Stimulated activated CD4-positive, alpha-beta T cell treated with anti-CD3 and anti-CD28 coated beads, Interleukin-2, amount 100 ng/mL, for 48 hours (primary cell): ENCODE results near the gene NMNAT2.

ENCODE experiments used
- DNase-seq, 2 donors: peaks; one replicate each; pipeline ENCODE4 v3.0.0-alpha.2; 2020

The NMNAT2 gene

GRCh38 chr1:183233113-183233512 is 185.1 kb downstream of the NMNAT2 start:
- no peak for DNase-seq

- no peak for DNase-seq
These were observed 186.6 kb downstream of the NMNAT2 start for GRCh38 chr1:183231545-183231944.

GRCh38 chr1:183230413-183230812 is 187.8 kb downstream of the NMNAT2 start:
- no peak for DNase-seq

GRCh38 chr1:183228347-183229220 is 189.6 kb downstream of the NMNAT2 start:
- no peak for DNase-seq

DNA sequence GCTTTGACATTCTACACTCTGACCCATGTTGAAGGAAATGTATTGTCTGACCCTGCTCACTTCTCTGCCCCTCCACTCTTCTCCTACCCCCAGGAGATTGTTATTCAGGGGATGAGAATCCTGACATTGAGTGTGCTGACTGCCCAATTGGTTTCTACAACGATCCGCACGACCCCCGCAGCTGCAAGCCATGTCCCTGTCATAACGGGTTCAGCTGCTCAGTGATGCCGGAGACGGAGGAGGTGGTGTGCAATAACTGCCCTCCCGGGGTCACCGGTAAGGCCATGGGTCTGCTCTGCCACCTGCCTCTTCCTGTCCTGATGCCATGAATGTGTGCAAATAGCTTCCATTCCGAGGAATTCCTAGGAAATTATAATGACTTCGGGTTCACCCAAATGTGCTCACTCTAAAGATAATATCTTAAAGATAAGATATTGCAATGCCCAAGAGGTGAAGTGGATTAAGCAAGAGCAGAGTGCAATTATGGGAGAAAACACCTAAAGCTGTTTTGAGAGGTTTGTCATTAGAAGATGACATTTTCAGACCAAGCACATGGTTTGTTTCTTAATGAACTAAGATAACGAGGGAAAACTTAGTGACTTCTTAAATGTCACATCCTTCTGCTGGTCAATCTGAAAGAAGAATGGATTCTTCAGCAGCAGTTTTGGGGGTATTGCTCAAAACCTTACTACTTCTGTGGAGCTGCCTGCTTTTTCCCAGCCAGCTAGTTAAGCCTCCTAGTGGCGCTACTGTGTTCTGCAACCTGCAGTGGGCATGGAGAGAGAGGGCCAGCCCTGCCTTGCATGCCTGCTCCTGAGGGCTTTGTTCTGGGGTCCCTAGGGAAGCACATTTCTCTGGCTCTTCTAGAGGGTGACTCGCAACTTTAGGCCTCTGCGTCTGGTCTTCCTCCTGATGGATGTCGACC is 190.5 kb downstream of the NMNAT2 start:
- DNase-seq = peak; percentile 36 to 43

DNA sequence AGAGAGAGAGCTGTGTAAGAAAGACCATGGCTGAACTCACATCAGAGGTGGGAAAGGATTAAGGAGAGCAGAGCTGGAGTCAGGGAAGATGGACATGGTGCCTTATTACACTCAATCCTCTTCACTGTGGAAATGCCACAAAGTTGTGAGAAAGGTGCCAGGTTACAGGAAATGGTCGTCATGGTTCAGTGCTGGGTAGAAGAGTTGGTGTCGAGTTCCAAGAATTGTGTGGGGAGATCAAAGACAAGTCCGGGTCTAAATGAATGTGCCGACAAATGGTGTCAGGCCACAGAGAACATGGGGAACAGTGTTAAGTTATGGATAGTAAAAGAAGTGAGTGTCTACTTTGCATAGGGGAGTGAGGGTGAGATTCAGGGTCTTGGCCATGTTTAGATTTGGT is 191.2 kb downstream of the NMNAT2 start:
- DNase-seq = no peak

- no peak for DNase-seq
These were observed 191.8 kb downstream of the NMNAT2 start for GRCh38 chr1:183226361-183226760.

DNA sequence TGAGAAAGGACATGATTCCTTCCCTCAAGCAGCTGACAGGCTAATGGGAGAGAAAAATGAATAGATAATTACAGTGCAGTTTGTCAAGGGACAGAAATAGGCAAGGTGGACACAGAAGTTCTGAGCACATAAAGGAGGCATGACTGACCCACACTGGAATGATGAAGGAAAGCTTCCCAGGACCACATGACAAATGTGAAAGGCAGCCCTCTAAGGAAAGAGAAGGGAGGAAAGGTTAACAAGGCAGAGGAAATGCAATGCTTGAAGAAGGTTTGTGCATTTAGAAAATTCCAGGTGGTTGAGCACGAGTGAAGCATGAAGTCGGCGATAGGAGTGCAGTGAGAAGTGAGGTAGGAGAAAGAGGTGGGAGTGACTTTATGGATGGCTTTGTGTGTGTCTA is 194.7 kb downstream of the NMNAT2 start:
- DNase-seq = no peak

GRCh38 chr1:183222909-183223308 is 195.3 kb downstream of the NMNAT2 start:
- DNase-seq = no peak

- DNase-seq = no peak
These were observed 198.6 kb downstream of the NMNAT2 start for GRCh38 chr1:183219616-183220009.

DNA sequence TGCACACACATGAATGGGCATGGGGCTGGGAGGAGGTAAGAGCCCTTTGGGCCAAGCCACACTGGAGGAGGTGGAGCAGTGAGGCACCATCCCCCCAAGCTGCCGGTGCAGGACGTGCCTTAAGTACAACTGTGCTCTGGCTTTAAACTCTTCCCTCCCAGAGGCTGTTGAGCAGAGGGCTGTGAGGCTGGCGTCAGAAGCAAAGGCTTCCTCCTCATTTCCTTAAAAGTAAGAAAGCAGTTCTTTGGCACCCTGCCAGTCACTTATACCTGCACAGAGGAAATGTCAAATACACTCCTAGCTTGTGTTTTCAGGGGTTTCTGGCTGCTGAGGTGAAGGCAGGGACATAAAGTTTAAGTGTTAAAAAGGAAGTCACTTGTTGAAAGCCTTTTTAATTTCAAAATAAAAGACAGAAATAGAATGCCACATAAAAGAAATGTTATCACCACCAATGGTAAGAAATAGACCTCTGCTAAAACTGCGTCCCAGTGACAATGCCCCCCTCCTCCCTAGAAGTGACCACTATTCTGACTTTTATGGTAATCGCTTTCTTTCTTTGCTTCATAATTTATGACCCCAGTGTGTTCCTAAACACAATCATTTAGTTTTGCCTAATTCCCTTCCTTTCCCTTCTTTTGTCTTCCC is 199.1 kb downstream of the NMNAT2 start:
- DNase-seq = peak in 1 of 2 donors; percentile 11

GRCh38 chr1:183218027-183218618 is 200.1 kb downstream of the NMNAT2 start:
- no peak for DNase-seq

GRCh38 chr1:183215936-183216335 is 202.2 kb downstream of the NMNAT2 start:
- no peak for DNase-seq

- no peak for DNase-seq
These were observed 203.0 kb downstream of the NMNAT2 start for GRCh38 chr1:183215076-183215720.

DNA sequence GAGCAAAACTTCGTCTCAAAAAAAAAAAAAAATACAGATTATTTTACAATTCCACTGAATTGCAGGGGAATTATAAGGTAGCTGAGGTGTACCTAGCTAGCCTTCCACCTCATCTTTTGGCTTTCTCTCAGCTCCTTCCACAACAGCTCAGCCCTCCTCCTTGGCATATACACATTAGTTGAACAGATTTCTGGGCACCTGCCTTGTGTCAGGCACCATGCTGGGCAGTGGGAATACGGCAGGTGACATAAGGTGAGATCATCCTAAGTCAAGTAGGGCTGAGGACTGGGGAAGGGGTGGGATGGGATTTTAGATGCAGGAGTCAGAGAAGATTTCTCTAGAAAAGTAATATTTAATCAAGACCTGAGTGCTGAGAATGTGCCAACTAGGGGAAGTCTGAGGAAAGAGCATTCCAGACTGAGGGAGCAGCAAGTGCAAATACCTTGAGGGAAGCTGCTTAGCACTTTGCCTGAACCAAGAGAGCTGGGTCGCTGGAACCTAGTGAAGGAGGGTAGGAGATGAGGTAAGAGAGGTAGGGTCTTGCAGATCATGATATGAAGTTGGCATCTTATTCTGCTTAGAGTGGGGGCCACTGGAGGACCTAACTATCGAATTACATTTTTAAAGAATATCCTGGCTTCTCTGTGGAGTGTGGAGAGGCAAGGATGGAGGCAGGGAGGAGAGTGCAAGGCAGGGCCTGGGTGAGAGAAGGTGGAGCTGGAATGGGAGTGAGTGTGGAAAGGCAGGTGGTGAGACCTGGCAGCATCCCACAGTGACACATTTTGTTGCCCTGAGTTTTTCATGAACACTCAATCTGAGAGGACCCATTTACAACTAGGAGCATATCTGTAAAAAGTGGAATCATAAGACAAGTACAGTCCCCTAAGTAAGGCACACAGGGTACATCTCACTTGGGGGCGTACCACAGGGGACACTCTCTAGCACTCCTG is 203.9 kb downstream of the NMNAT2 start:
- no peak for DNase-seq

- no peak for DNase-seq
These were observed 205.3 kb downstream of the NMNAT2 start for GRCh38 chr1:183212870-183213269.

- DNase-seq = no peak
These were observed 207.5 kb downstream of the NMNAT2 start for GRCh38 chr1:183210681-183211080.

GRCh38 chr1:183209533-183210158 is 208.5 kb downstream of the NMNAT2 start:
- no peak for DNase-seq

DNA sequence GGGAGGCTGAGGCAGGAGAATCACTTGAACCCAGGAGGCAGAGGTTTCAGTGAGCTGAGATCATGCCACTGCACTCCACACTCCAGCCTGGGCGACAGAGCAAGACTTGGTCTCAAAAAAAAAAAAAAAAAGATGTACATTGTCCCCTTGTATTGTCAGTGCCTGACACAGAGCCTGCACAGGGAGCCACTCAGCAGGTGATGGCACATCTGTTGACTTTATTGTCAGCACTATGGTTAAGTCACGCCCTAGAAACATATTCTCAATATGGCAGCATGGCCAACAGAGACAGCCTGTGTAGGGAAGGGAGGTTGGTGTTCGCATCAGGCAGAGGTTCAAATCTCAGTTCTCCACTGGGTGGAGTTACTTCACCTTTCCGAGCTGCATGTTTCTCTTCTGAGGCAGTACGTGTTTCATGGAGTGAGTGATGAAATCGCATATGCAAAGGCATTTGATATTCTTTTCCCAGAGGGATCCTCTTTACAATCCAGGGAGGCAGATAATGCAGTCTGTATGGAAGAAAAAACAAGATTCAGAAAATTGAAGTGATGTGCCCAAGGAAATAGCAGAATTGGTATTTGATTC is 211.6 kb downstream of the NMNAT2 start:
- DNase-seq = no peak

DNA sequence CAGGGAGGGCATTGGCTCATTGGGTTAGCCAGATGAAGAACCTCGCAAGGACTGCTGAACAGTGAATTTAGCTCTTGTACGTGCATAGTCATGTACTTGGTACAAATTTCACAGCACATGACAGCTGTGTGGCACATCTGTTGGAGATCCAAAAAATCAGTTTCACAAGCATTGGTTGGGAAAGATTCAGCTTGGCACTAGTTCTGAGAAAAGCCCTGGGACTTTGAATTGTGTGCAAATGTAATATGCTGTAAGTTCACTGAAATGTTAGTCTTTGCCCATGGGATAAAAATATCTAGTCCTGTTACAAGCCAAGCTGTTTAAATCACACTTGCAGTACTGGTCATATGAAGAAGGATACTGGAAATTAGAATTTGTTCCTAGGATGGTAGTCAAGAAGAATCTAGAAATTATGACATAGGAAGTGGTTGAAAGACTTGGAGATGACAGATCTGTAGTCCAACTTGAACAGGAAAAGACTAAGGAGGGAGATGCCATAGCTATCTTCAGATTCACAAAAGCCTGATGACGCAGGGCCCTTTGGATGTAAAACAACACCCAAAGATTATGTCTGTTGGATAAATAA is 212.9 kb downstream of the NMNAT2 start:
- DNase-seq = no peak
